ENCODE data around the gene ADH7. TPM values are rescaled to one million over a fixed set of nuclear protein-coding genes. Genes with fewer than 3 reads are reported as not detected.

ADH7 gene
- total and polyA plus RNA-seq, 2 of the 13 experiments (the other 11 are each of a cell fraction or from before 2014, with no cell fraction given) = not detected

DNA sequence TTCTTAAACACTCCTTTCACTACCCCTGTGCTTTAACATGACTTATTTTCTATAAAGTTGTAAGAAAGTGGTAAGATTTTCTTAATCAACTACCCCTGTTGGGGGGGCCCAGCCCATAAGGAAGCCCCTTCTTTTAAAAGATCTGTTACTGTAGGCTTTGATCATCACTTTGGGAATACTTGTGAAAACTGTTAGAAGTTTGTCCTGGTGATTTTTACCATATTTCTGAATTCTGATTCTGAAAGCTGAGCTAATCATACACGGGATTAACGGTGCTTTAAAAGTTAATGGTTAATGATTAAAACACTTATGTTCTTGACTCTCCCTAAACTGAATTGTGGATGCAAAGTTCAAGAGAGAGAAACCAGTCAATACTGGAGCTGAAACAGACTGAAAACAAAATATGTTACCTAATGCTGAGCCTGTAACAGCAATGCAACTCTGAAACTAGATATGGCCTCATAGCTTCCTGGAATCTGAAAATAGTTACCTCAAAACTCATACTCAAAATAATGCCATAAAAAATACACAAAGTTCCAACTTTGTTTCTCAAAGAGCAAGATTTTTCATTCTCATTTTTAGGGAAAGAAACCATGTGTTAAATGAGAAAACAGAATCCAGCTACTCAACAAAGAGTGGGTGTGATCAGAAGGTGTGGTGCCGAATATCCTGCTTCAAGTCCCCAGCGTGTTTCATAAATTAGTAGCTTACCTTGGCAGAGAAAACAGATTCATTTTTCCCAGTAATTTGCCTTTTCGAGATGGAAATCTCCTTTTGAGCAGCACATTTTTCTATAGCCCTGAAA is 31.6 kb downstream of the ADH7 start (continued):
- no peak for TF ChIP-seq ELK4 (CRISPR knock-in tag; IDR thresholded peaks at IDR 0.05; ENCODE audit: borderline replicate concordance)
- peak; percentile 13; the same call in 1 of the 2 replicates for TF ChIP-seq CHD4 (IDR thresholded peaks at IDR 0.05; ENCODE audit: borderline replicate concordance, low read length)
- TF ChIP-seq, protein P1, sequence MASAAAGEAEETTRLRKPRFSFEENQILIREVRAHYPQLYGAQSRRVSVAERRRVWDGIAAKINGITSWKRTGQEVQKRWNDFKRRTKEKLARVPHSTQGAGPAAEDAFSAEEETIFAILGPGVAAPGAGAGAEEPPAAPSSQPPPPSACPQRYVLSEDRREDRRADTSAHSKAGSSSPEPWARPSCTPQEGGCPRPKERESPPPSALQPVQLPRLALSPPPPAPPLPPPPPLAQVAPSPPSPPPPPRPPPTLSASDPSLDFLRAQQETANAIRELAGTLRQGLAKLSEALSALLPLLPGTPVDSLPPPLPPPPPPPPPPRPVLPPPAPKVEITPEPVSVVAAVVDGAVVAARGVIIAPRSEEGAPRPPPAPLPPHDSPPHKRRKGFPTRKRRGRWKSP (CRISPR knock-in tag; IDR thresholded peaks at IDR 0.05) = peak; percentile 51; the same call in 1 of the 2 replicates
- no peak for TF ChIP-seq REL (CRISPR knock-in tag; conservative IDR thresholded peaks at IDR 0.05)
- TF ChIP-seq ZNF441 (CRISPR knock-in tag; IDR thresholded peaks at IDR 0.05; ENCODE audit: borderline replicate concordance) = no peak
- TF ChIP-seq HOXA3 (CRISPR knock-in tag; IDR thresholded peaks at IDR 0.05) = no peak
- TF ChIP-seq ESRRA (CRISPR knock-in tag; IDR thresholded peaks at IDR 0.05; ENCODE audit: low read depth) = 0 out of 2 replicates have a peak, but pooled peaks have one; percentile 37
- peak; percentile 88 for TF ChIP-seq ARID5B (CRISPR knock-in tag; IDR thresholded peaks at IDR 0.05)
- peak; percentile 83 for TF ChIP-seq RARA (CRISPR knock-in tag; IDR thresholded peaks at IDR 0.05)
- TF ChIP-seq NFRKB (IDR thresholded peaks at IDR 0.05) = no peak
- peak; percentile 95 for TF ChIP-seq HNF1A (IDR thresholded peaks at IDR 0.05; ENCODE audit: low read depth)
- TF ChIP-seq HNF1A (CRISPR knock-in tag; IDR thresholded peaks at IDR 0.05; ENCODE audit: borderline replicate concordance) = peak; percentile 97
- no peak for TF ChIP-seq GLMP (CRISPR knock-in tag; IDR thresholded peaks at IDR 0.05; ENCODE audit: borderline replicate concordance)
- no peak for TF ChIP-seq FLYWCH1 (CRISPR knock-in tag; IDR thresholded peaks at IDR 0.05)
- no peak for TF ChIP-seq NFE2L1 (CRISPR knock-in tag; IDR thresholded peaks at IDR 0.05; ENCODE audit: borderline replicate concordance)
- no peak for TF ChIP-seq ZNF253 (CRISPR knock-in tag; IDR thresholded peaks at IDR 0.05; ENCODE audit: borderline replicate concordance)

Measured in HepG2 (cell line).